HepG2 (cell line): ENCODE data around the gene PASK. TPM values are rescaled to one million over a fixed set of nuclear protein-coding genes. Genes with fewer than 3 reads are reported as not detected.

Source experiments
- ESRRA ChIP-seq: sonication (generic); formaldehyde crosslinking; IDR thresholded peaks from 2 replicates; pipeline ENCODE4 v1.5.1; 2020; ENCODE audit warnings: mild to moderate bottlenecking, low read depth, missing genetic modification reagents
- FOXP1 ChIP-seq, 2 experiments: fragments of 450-650 bp in 1 of 2; IDR thresholded peaks; 2 replicates each; pipeline ENCODE4 v1.6.1; 2017 to 2018; ENCODE audit warnings: antibody characterized with exemption in 1 of 2
- KLF6 ChIP-seq: IDR thresholded peaks from 2 replicates; pipeline ENCODE4 v1.8.0; 2016; ENCODE audit warnings: missing biosample characterization, missing genetic modification reagents
- PCBP2 ChIP-seq: fragments of 200-400 bp; formaldehyde crosslinking; optimal IDR thresholded peaks from 2 replicates; pipeline ENCODE3; 2018; ENCODE audit warnings: low read length, low read depth; ENCODE audit not compliant: poor library complexity, severe bottlenecking
- SAFB2 ChIP-seq: sonication (generic); formaldehyde crosslinking; IDR thresholded peaks from 2 replicates; pipeline ENCODE4 v1.5.1; 2020; ENCODE audit warnings: missing genetic modification reagents, low read depth, mild to moderate bottlenecking, borderline replicate concordance
- SNAI1 ChIP-seq: sonication (generic); formaldehyde crosslinking; IDR thresholded peaks from 2 replicates; pipeline ENCODE4 v1.5.0; 2020; ENCODE audit warnings: mild to moderate bottlenecking, missing genetic modification reagents, borderline replicate concordance
- SP4 ChIP-seq: sonication (generic); formaldehyde crosslinking; IDR thresholded peaks from 2 replicates; pipeline ENCODE4 v1.8.1; 2023; ENCODE audit warnings: mild to moderate bottlenecking, missing genetic modification reagents
- SPEN ChIP-seq: sonication (generic); formaldehyde crosslinking; IDR thresholded peaks from 2 replicates; pipeline ENCODE4 v1.5.1; 2020; ENCODE audit warnings: low read depth, mild to moderate bottlenecking, missing genetic modification reagents
- ZNF18 ChIP-seq: sonication (generic); formaldehyde crosslinking; IDR thresholded peaks from 2 replicates; pipeline ENCODE4 v1.8.0; 2022; ENCODE audit warnings: mild to moderate bottlenecking, missing genetic modification reagents; ENCODE audit not compliant: insufficient replicate concordance
- ZNF33A ChIP-seq: sonication (generic); formaldehyde crosslinking; IDR thresholded peaks from 2 replicates; pipeline ENCODE4 v1.5.1; 2020; ENCODE audit warnings: missing genetic modification reagents, mild to moderate bottlenecking, moderate library complexity, borderline replicate concordance
- ZNF33B ChIP-seq: sonication (generic); formaldehyde crosslinking; IDR thresholded peaks from 2 replicates; pipeline ENCODE4 v1.5.1; 2020; ENCODE audit warnings: mild to moderate bottlenecking, missing genetic modification reagents
- ZNF382 ChIP-seq: sonication (generic); formaldehyde crosslinking; IDR thresholded peaks from 2 replicates; pipeline ENCODE4 v1.5.0; 2020; ENCODE audit warnings: missing genetic modification reagents, mild to moderate bottlenecking, borderline replicate concordance
- ZNF407 ChIP-seq: sonication (generic); formaldehyde crosslinking; IDR thresholded peaks from one replicate; pipeline ENCODE4 v1.5.1; 2020; ENCODE audit warnings: mild to moderate bottlenecking, missing genetic modification reagents; ENCODE audit errors: not compliant biosample characterization
- ZNF441 ChIP-seq: sonication (generic); formaldehyde crosslinking; IDR thresholded peaks from 2 replicates; pipeline ENCODE4 v1.7.0; 2021; ENCODE audit warnings: missing genetic modification reagents, borderline replicate concordance
- ZNF713 ChIP-seq: sonication (generic); formaldehyde crosslinking; IDR thresholded peaks from 2 replicates; pipeline ENCODE4 v1.4.0; 2020; ENCODE audit warnings: mild to moderate bottlenecking, missing genetic modification reagents
- ZNF816 ChIP-seq: sonication (generic); formaldehyde crosslinking; IDR thresholded peaks from 2 replicates; pipeline ENCODE4 v1.8.0; 2022; ENCODE audit warnings: missing genetic modification reagents, mild to moderate bottlenecking, borderline replicate concordance
- polyA plus RNA-seq, 8 experiments: library from polyadenylated mRNA; depleted of rRNA in 3 of 8; stranded (reverse) in 7 of 8; unstranded in 1 of 8; fragments of >200 nt; fragmentation: Illumina TruSeq in 4 of 8; extraction: Trizol in 4 of 8; gene quantifications; 2 replicates each; pipeline versions ENCODE4 v1.2.1 to v1.2.3, GENCODE V29; 2011 to 2016; ENCODE audit warnings: low read depth in 4 of 8, missing spikeins in 1 of 8, mixed read lengths in 1 of 8; ENCODE audit not compliant: insufficient read depth in 1 of 8
- total RNA-seq, 5 experiments: library from RNA; depleted of rRNA; stranded (reverse); fragments of >200 nt; fragmentation: Illumina TruSeq; extraction: Trizol; gene quantifications; 2 replicates each; pipeline ENCODE4 v1.2.3, GENCODE V29; 2016; ENCODE audit warnings: low read depth in 1 of 5
- TF ChIP-seq, protein P1 (sequence below): sonication (generic); formaldehyde crosslinking; IDR thresholded peaks from 2 replicates; pipeline ENCODE4 v1.4.0; 2020; ENCODE audit warnings: missing genetic modification reagents

PASK gene
- total and polyA plus RNA-seq, 2 of the 13 experiments (the other 11 are each of a cell fraction or from before 2014, with no cell fraction given), result 6.9 to 17.0 TPM

DNA sequence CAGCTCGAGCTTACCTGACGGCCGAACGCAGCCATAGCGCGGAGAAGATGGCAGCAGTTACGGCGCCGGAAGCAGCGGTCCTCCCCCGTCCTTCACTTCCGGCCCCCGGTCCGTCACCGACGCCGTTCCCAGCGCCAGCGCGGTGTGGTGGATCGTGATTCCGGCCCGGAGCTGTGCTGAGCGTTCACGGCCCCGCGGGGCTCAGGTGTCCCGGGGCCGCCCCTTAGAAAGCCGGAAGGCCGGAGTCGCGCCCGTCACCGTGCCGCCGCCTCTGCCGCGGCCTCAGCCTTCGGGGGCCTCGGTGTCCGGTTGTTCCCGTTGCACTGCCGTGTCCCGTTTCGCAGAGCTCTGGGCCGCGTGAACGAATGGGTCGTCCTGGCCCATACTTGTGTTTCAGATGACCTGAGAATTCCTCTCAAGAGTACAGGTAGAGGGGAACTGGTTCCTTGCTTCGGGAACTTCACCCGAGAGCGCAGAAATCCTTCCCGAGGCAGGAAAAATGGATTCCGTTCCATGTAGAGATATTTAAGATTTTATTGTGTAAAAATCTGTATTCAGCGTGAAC is 47.0 kb downstream of the PASK start, which contains the start of gene MTERF4 (continued):
- TF ChIP-seq ZNF18, result peak; percentile 88
- TF ChIP-seq SNAI1 (CRISPR knock-in tag), result peak; percentile 88; the same call in 1 of the 2 replicates
- TF ChIP-seq ZNF713, result peak; percentile 98
- peak; percentile 88; the same call in 1 of the 2 replicates for TF ChIP-seq ZNF816 (CRISPR knock-in tag)
- TF ChIP-seq ZNF33A (CRISPR knock-in tag), result peak; percentile 92; the same call in 1 of the 2 replicates
- no peak for TF ChIP-seq FOXP1 (IDR thresholded peaks at IDR 0.05)
- peak; percentile 74 for TF ChIP-seq FOXP1 (CRISPR knock-in tag; IDR thresholded peaks at IDR 0.05)
- peak; percentile 100 for TF ChIP-seq SPEN
- peak; percentile 98 for TF ChIP-seq SP4 (CRISPR knock-in tag)
- TF ChIP-seq, protein P1, sequence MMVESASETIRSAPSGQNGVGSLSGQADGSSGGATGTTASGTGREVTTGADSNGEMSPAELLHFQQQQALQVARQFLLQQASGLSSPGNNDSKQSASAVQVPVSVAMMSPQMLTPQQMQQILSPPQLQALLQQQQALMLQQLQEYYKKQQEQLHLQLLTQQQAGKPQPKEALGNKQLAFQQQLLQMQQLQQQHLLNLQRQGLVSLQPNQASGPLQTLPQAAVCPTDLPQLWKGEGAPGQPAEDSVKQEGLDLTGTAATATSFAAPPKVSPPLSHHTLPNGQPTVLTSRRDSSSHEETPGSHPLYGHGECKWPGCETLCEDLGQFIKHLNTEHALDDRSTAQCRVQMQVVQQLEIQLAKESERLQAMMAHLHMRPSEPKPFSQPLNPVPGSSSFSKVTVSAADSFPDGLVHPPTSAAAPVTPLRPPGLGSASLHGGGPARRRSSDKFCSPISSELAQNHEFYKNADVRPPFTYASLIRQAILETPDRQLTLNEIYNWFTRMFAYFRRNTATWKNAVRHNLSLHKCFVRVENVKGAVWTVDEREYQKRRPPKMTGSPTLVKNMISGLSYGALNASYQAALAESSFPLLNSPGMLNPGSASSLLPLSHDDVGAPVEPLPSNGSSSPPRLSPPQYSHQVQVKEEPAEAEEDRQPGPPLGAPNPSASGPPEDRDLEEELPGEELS (CRISPR knock-in tag), result peak; percentile 75
- peak; percentile 78; the same call in 1 of the 2 replicates for TF ChIP-seq ESRRA (CRISPR knock-in tag)
- TF ChIP-seq PCBP2, result no peak
- TF ChIP-seq ZNF382 (CRISPR knock-in tag), result no peak
- peak; percentile 98 for TF ChIP-seq ZNF33B (CRISPR knock-in tag)
- peak; percentile 97 for TF ChIP-seq ZNF407 (CRISPR knock-in tag)
- TF ChIP-seq ZNF441 (CRISPR knock-in tag), result peak; percentile 92
- peak; percentile 98 for TF ChIP-seq KLF6
- peak; percentile 100 for TF ChIP-seq SAFB2 (CRISPR knock-in tag)
